Measurements from ENCODE around the gene ERBB2.
"Not testable (repeated sequence)": the region's sequence is repeated elsewhere in the genome, so short reads cannot be mapped to it uniquely, and the experiment has no call there.

ERBB2 gene

DNA sequence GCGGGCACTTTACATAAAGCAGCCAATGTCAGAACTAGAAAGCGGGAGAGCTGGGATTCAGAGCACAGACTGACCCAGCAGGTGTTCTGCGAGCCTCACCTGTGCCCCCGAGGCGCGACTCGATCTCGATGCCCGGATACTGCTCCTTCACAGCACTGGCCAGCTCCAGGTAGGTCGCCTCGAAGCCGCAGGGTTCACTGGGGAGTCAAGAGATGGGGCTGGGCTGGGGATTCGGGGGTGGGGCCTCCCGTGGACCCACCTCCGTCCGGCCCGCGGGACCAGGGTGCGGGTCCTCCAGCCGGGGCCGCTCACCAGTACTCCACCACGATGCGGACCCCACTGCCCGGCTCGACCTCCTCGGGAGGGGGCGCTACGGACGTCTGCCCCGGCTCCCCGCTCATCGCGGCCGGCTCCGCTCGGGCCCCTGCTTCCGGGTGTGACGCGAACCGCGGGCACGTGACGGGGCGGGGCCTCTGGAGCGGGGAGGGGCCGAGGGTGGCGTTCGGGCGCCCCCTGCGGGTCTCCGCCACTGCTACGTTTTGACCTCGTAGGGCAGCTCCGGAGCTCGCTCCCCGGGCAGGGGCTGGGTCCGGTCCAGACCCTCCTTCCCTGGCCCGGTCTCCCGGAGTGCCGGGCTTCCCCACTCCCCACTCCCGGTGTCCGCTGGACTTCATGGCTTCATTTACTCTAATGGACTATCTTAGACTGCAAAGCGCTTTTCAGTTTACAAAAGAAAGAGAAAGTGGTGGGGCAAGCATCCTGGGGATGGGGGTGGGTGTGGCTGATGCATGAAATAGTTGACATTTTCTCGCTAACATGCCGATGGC is 30.4 kb downstream of the ERBB2 start, which contains the start of gene MIEN1:
Gene MIEN1, minus strand, starts transcription at position 438 of the 827 bp plus-strand sequence. Its CDS starts 37 bp downstream, at position 401.
- DNase-seq: peak; percentile 86

- no peak for DNase-seq
These were observed 32.7 kb downstream of the ERBB2 start for GRCh38 chr17:39732586-39732985.

- DNase-seq: no peak
These were observed 36.0 kb downstream of the ERBB2 start for GRCh38 chr17:39735882-39736281.

DNA sequence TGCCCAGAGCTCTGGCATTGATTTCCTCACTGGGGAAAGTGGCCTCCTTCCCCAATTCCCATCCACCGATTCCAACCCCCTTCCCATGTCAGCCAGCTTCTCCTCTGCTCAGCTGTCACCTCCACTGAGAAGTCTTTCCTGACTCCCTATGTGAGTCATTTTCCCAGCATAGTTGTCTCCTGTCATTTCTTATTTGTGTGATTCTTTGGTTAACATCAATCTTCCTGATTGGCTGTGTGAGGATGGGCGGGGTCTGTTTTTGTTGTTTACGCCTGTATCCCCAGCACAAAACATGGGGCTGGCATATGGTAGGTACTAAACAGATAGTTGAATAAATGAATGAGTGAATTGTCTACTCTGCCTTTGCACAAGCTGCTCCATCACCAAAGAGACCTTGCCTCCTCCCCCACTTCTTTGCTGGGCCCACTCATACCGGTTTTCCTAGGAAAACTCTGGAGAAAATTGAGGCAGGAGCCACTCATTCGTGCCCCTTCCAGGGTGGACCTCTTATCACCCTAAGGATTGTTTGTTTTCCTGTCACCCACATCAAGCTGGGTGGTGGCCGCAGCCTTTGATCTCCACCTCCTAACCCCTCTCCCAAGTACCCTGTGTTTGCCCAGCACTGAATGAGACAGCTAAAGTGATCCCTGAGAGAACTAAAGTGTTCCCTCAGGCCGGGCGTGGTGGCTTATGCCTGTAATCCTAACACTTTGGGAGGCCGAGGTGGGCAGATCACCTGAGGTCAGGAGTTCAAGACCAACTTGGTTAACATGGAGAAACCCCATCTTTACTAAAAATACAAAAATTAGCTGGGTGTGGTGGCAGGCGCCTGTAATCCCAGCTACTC is 36.7 kb downstream of the ERBB2 start:
- DNase-seq: no peak

DNA sequence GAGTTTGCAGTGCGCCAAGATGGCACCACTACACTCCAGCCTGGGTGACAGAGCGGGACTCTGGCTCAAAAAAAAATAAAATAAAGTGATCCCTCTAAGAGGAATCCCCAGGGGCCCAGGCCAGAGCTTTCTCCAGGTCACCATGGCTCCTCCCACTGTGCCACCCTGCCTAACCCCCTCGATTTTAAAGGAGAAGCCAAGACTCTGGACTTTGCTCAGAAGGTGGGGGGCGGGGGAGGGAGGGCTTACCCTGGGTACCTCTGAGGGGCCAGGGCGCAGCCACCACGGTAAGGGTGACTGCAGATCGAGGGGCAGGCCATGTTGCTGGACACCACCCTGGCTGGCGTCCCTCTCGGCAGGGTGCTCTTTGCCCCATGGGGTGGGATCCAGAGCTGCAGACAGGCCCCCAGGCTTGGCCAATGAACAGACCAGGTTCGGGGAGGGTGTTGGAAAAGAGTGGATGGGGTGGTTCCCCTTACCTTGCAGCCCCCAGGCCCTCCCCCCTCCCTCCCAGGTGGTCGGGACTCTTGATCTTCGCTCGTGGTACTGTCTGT is 37.4 kb downstream of the ERBB2 start:
- DNase-seq: no peak

- no peak for DNase-seq
These were observed 38.1 kb downstream of the ERBB2 start, which contains the start of gene GRB7 for GRCh38 chr17:39737760-39738567. TSS of gene GRB7 (plus strand) at chr17:39737938. CDS start at chr17:39742302, 4,364 bp downstream.

- peak; percentile 33 for DNase-seq
These were observed 38.7 kb downstream of the ERBB2 start for GRCh38 chr17:39738568-39738901.

- no peak for DNase-seq
These were observed 39.4 kb downstream of the ERBB2 start for GRCh38 chr17:39738983-39739884.

DNA sequence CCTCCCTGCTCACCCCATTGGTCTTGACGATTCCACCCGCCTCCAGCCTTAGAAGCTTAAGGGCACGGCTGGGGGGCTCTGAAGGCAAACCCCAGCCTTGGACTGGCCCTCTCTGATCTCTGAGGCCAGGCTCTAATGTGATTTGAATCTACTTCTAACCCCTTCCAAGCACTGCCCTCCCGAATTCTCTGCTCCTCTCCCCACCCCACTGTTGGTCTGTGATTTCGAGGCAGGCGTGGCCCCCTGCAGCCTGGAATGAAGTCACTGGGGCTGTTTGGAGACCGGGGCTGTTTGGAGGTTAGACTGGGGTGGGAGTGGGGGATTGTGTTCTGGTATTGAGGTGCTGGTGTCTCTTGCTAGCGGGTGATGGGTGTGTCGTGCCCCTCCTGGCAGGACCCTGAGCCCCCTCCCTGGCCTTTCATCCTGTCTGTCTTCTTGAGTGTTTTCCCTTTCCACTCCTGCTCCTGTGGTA is 40.1 kb downstream of the ERBB2 start:
- DNase-seq: no peak

- no peak for DNase-seq
These were observed 40.7 kb downstream of the ERBB2 start for GRCh38 chr17:39740357-39741111.

DNA sequence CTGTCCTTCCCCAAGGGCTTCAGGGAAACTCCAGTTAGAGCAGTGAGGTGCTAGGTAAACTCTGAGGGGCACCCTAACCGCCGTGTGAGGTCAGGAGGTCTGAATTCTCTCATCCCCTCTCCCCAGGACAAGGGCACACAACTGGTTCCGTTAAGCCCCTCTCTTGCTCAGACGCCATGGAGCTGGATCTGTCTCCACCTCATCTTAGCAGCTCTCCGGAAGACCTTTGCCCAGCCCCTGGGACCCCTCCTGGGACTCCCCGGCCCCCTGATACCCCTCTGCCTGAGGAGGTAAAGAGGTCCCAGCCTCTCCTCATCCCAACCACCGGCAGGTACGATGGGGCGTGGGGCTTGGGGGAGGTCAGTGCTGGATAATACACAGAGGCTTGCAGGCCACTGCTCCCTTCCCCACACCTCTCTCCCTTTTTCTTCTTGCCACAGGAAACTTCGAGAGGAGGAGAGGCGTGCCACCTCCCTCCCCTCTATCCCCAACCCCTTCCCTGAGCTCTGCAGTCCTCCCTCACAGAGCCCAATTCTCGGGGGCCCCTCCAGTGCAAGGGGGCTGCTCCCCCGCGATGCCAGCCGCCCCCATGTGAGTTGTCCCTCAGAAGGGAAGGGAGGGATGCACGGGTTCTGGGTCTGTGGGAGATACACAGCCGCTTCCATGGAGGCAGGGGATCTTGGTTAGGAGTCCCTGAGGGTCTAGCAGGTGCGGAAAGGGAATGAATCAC is 42.4 kb downstream of the ERBB2 start:
- DNase-seq: no peak

- no peak for DNase-seq
These were observed 43.1 kb downstream of the ERBB2 start for GRCh38 chr17:39742856-39743436.

GRCh38 chr17:39744075-39744835 is 44.4 kb downstream of the ERBB2 start:
- DNase-seq: no peak

DNA sequence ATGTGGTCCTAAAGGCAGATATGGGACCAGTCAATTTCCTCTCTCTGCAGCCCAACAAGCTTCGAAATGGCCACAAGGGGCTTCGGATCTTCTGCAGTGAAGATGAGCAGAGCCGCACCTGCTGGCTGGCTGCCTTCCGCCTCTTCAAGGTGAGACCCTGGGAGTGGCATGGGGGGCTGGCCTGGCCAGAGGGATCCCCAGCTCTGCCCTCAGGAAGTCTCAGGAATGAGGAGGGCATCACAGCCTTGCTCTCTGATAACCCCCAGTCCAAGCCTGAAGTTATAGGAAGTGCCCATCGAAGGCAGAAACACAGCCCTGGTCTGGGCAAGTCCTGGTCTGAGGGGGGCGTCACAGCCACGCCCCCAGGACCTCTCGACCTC is 45.0 kb downstream of the ERBB2 start:
- no peak for DNase-seq

DNA sequence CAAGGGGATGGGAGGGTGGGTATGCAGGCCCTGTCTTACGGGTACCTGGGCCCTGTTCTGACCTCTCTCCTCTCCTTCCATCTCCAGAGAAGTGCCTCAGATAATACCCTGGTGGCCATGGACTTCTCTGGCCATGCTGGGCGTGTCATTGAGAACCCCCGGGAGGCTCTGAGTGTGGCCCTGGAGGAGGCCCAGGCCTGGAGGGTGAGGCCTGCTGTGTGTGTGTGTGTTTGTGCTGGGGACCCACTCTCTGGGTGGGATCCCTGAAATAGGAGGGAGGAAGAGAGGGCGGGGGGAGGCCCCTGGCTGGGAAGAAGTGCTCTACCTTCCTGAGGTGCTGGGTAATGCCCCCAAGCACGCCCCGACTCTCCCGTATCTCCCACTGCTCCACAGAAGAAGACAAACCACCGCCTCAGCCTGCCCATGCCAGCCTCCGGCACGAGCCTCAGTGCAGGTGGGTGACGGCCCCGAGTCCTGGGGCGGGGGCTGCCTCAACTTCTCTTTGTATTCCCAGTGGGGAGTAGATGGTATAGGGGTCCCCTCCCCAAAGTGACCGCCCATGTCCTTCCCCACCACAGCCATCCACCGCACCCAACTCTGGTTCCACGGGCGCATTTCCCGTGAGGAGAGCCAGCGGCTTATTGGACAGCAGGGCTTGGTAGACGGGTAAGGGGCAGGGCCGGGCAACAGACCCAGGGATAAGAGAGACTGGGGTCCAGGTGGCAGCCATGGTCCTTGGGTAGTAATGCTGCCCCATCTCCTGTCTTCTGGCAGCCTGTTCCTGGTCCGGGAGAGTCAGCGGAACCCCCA is 45.7 kb downstream of the ERBB2 start:
- DNase-seq: no peak

- DNase-seq: no peak
These were observed 46.2 kb downstream of the ERBB2 start for GRCh38 chr17:39746145-39746461.

DNA sequence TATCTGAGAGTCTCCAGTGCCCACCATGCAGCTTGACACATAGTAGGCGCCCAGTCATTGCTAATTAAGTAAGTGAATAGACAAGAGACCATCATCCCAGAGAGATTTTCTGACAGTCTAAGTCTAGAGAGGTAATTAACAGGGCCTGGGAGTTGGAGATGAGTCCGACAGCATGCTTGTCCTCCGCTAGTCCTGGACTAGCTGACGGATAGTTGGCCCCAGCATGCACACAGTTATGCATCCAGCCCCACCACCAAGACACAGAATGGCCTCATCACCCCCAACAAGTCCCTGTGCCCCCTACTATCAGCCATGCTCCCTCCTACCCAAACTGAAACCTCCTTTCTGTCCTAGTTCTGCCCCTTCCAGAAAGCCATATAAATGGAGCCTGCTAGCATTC is 47.9 kb downstream of the ERBB2 start:
- no peak for DNase-seq

- DNase-seq: not testable (repeated sequence)
These were observed 48.7 kb downstream of the ERBB2 start for GRCh38 chr17:39748444-39749034.

All from CD4-positive, alpha-beta T cell treated with Interleukin-4 for 4 hours (primary cell).